ENCODE data around the gene PCGF1.
"Not testable (repeated sequence)": the region's sequence is repeated elsewhere in the genome, so short reads cannot be mapped to it uniquely, and the experiment has no call there.

PCGF1 gene

GRCh38 chr2:74499267-74499939, 8.1 kb downstream of the PCGF1 start, which contains the start of gene LBX2:
Gene LBX2, minus strand, starts transcription at chr2:74499603. Its CDS starts 66 bp downstream, at chr2:74499537.
- no peak for DNase-seq (ENCODE audit: low spot score)

DNA sequence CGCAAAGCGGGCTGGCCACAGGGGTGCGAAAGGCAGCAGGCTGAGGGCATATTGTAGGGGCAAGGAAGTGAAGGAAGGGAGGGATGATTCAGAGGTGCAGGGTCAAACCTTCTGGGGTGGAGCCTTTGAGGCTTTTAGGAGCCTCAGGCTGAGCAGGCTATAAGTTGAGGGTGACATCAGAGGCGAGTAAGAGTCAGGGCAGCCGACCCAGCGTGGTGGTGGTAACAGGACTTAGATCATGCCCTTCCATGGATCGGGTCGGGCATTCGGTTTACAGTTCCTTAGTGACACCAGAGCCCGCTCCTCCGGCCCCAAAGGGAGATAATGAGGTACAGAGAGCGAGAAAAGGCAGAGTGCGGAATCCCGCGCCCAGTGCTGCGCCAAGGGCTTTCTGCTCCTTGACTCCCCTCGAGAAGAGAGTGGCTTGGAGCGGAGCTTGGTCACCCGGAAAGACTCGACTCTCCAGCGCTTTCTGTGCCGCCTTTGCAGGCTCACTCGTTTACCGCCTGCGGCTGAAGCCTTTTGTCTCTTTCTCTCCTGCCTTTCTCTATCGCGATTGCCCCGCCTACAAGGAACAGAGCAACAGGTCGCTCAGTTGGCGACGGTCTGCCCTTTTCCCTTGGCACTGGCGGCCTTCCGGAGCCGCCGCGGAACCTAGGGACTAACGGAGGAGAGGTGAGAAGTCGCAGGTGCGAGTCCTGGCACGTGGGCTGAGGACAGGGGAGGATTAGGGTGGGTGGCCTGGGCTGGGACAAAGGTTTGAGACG, 8.8 kb downstream of the PCGF1 start:
- no peak for DNase-seq (ENCODE audit: low spot score)

DNA sequence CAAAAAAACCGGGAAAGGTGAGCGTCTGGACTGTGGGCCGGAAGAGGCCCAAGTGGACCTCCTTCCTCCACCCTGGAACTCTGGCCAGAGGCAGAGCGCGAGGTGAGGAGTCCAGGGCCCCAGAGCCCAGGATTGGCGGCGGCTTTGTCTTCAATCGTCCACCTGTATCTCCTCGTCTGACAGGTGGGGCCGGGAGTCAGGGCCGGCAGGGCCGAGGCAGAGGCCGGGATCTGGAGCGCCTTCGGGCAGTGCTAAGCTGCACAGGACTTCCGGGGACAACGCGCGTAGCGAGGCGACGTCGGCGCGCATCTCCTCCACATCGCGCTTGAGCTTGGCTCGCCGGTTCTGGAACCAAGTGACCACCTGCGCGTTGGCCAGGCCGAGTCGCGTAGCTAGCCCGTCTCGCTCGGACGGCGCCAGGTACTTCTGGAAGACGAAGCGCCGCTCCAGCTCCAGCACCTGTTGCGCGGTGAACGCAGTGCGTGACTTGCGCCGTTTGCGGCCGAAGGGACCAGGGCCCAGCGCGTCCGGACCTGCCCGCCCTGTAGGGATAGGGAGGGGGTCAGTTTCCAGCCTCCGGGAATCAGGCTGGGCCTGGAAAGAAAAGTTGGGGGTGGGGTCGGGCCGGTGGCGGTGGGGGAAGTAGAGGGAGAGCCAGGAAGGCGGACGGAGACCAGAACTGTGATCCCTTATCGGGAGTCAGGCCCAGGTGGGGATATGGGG, 9.6 kb downstream of the PCGF1 start:
- no peak for DNase-seq (ENCODE audit: low spot score)

- no peak for DNase-seq (ENCODE audit: low spot score)
Measured at GRCh38 chr2:74496997-74497776, 10.3 kb downstream of the PCGF1 start.

GRCh38 chr2:74495440-74495839, 12.1 kb downstream of the PCGF1 start:
- no peak for DNase-seq (ENCODE audit: low spot score)

DNA sequence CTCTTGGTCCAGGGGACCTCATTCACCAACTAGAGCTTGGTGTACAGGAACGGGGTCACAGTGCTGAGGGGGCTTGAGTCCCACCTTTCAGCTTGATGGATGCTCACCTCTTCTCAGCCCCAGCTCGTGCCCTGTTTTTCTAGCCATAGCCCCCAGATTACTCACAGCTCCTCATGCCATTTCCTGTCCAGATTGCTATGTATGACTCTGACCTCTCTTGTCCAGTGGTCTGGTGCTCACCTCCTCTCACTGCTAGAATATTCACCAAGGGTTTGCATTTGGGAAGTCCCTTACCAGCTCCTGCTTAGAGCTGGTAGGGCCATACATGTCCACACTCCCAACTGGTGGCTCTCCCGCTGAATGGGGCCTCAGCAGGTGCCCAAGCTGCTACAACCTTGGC, 13.9 kb downstream of the PCGF1 start:
- no peak for DNase-seq (ENCODE audit: low spot score)

DNA sequence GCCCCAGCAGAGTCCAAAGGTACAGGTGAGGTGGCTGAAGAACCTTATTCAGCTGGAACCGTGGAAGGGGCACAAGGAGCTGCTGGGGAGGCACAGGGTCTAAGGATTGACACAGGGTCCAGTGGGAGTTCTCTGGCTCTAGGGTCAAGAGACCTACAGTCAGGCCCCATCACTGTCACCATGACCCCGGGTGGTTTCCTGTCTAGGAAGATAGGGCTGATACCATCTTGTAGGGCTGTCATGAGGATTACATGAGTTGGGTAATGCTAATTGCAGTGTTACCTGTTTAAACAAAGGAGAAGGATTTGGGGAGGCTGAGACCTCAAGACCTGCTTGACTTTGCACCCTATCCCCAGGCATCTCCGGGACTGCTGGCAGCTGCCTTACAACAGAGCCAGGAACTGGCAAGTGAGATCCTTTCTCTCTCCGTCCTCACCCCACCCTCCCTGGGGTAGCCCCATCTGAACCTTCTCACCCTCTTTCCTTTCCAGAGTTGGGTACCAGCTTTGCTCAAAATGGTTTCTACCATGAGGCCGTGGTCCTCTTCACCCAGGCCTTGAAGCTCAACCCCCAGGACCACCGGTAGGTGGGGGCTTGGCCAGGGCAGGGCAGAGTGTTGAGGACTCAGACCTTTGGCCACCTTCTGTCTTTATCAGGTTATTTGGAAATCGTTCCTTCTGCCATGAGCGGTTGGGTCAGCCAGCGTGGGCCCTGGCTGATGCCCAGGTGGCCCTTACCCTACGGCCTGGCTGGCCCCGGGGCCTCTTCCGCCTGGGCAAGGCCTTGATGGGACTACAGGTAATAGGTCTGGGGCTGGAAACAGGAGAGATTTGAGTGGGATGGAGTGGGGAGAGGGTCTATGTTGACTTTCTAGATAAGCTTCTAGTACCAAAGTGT, 15.6 kb downstream of the PCGF1 start:
- no peak for DNase-seq (ENCODE audit: low spot score)

DNA sequence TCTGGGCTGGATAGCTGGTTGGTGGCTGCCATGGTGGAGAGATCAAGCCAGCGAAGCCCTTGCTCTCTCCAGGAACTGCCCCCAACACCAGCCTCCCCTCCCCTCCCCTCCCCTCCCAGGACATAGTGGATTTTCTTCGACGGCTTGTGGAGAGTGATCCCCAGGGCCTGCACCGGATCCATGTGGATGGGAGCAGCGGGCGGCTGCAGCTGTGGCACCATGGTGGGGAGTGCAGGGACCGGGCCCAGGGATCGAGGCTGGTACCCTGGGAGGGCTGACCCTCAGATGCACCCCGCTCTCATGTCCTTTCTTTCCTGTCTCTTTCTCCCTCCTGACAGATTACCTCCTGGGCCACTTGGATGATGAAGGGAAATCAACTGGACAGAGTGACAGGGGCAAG, 17.6 kb downstream of the PCGF1 start:
- no peak for DNase-seq (ENCODE audit: low spot score)

- DNase-seq (ENCODE audit: low spot score), result no peak
Measured at GRCh38 chr2:74488643-74489481, 18.6 kb downstream of the PCGF1 start.

GRCh38 chr2:74486141-74486540, 21.4 kb downstream of the PCGF1 start:
- DNase-seq (ENCODE audit: low spot score), result no peak

DNA sequence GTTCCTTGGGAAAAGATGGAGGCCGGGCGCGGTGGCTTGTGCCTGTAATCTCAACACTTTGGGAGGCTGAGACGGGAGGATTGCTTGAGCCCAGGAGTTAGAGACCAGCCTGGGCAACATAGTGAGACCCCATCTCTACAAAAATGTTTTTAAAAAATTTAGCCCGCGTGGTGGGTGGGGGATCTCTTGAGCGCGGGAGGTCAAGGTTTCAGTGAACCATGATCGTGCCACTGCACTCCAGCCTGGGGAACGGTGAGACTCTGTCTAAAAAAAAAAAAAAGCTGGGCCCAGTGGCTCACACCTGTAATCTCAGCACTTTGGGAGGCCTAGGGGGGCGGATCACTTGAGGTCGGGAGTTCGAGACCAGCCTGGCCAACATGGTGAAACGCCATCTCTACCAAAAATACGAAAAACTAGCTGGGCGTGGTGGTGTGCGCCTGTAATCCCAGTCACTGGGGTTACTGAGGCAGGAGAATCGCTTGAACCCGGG, 23.8 kb downstream of the PCGF1 start:
- DNase-seq (ENCODE audit: low spot score), result not testable (repeated sequence)

DNA sequence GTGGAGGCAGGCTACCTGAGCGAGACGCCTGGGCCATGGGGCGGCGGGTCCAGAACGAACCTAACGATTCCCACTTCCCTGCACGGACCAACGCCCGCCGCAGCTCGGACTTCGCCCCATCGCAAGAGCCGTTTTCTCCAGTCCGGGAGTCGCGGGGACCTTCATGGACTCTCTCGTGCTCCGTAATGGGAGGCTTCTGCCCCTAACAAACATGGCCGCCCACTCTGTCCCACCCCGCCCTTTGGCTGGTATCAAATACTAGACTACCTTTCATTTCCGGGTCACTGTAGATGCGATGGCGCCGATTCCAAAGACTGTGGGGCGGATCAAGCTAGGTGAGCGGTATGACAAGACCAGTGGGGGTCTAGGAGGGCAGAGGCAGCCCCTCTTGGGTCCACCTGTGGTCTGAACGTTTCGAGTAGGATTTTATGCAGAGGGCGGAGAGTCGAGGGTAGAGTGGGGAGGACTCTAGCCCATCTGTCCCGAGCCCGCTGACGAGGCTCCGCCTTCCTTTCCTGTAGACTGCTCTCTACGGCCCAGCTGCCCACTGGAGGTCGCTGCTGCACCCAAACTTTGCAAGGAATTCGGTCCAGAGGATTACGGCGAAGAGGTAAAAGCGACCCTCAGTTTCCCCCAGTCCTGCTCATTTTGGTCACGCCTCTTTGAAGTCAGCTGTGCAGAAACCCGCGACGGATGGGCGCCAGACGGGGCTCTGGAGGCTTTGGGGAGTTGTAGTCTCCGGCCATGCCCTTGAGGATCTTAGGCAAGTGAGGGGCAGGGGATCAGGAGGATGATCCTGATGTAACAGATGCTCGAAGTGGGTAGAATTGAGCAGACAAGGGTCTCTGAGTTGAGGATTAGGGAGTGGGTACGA, 24.5 kb downstream of the PCGF1 start, which contains the start of the genes CCDC142 and TTC31:
TSS of gene CCDC142 (minus strand) at position 198 of the 874 bp plus-strand sequence. CDS start at position 37, 161 bp downstream.
TSS of gene TTC31 (plus strand) at position 281 of the 874 bp plus-strand sequence. CDS start at position 296, 15 bp downstream.
- peak; percentile 89 for DNase-seq (ENCODE audit: low spot score)

DNA sequence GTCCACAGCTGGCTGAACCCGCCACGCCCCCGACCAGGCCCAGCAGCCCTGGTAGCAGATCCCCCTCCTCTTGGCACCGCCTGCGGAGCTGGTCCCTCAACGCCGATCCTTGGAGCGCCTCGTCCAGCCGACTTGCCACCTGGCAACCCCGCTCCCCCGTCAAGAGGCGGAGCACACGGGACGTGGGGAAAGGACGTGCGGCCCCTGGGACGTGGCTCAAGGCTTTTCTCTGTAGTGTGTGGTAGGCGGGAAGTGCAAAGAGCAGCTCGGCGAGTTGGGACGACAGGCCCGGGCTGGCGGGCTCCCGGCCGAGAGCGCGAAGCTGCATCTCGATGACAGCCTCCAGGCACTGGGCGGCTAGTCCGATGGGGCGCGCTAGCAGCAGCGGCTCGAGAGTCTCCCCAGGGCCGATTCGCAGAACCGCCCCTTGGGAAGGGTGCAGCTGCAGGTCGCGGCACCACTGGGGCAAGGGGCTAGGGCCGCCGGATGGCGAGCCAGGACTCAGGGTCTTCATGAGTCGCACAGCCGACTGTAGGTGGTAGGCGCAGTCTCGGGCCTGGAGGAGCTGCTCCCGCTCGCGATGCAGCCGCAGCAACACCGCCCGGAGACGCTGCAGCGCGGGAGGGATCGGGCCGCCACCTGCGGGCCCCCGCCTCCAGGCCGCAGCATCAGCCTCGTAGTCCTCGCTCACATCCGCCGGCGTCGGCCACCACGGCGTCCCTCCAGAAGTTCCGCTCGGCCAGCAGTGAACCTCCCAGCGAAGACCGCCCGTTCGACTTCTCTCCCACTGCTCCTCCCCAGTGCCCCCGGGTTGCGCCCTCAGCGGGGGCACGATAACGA, 25.3 kb downstream of the PCGF1 start:
- DNase-seq (ENCODE audit: low spot score), result no peak

DNA sequence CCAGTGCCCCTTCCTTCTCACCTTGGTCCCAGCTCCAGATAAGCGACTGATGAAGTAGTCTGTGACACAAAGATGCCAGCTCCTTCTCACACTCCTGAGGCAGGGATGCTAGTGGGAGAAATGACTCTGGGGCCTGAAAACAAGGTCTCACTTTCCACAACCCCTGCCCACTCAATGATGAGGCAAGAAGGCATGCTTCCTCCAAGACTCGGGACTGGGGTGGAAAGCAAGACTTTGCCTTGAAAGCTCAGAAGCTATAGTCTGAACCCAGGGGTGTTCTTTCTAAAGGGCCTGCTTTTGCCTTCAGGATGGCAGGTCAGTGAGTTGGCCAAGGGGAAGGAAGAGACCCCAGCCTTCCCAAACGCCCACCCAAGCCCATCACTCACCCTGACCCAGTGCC, 26.1 kb downstream of the PCGF1 start:
- DNase-seq (ENCODE audit: low spot score), result no peak

DNA sequence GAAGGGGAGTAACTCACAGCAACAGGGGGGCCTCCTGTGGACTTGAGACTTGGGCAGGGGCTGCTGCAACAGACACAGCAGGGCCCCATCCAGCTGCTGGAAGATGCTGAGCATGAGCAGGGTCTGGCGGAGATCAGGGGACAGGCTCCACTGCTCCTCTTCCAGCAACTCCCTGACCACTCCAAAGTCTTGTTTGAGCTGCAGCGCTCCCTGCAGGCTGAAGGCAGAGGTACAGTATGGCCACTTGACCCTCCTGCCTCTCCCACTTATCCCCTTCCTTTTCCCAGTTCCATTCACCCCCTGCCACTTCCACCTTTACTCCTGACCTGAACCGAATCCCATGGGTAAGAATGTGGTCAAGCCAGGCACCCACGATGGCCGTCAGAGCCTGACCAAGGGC, 32.6 kb downstream of the PCGF1 start:
- no peak for DNase-seq (ENCODE audit: low spot score)

- DNase-seq (ENCODE audit: low spot score), result no peak
Measured at GRCh38 chr2:74474481-74474880, 33.0 kb downstream of the PCGF1 start.

- DNase-seq (ENCODE audit: low spot score), result no peak
Measured at GRCh38 chr2:74472945-74473258, 34.6 kb downstream of the PCGF1 start.

All from COLO829 (cell line).